Measurements from ENCODE around the gene SRD5A3.

SRD5A3 gene

GRCh38 chr4:55410431-55410830 lies 64.4 kb downstream of the SRD5A3 start:
- no peak for DNase-seq

GRCh38 chr4:55411621-55412020 lies 65.6 kb downstream of the SRD5A3 start:
- DNase-seq, result no peak

GRCh38 chr4:55416176-55416575 lies 70.1 kb downstream of the SRD5A3 start:
- DNase-seq, result no peak

Measured in activated CD8-positive, alpha-beta memory T cell treated with anti-CD3 and anti-CD28 coated beads, Interleukin-2, amount 50 U/mL, for 48 hours (primary cell).